Loucy (cell line): ENCODE data around the gene RACGAP1.

Source experiments
- H2AFZ ChIP-seq: fragments of 200-600 bp; sonication (generic); 2 replicates; pipeline ENCODE4 v1.6.0; 2016; ENCODE audit warnings: antibody characterized with exemption, mild to moderate bottlenecking, low read length, moderate library complexity
- H3F3A ChIP-seq: fragments of 200-600 bp; 2 replicates; pipeline ENCODE4 v1.6.0; 2016; ENCODE audit warnings: antibody characterized with exemption, low read depth, mild to moderate bottlenecking
- H3K27me3 ChIP-seq: fragments of 200-600 bp; sonication (generic); 2 replicates; pipeline ENCODE4 v1.6.1; 2014; ENCODE audit warnings: low read length, mild to moderate bottlenecking; ENCODE audit not compliant: insufficient read depth, poor library complexity, severe bottlenecking
- H3K36me3 ChIP-seq: fragments of 200-600 bp; sonication (generic); 2 replicates; pipeline ENCODE4 v1.6.1; 2016; ENCODE audit warnings: low read length; ENCODE audit not compliant: insufficient read depth
- H3K4me1 ChIP-seq: fragments of 200-600 bp; sonication (generic); 2 replicates; pipeline ENCODE4 v1.5.1; 2014; ENCODE audit warnings: low read length, mild to moderate bottlenecking; ENCODE audit not compliant: insufficient read depth, poor library complexity, severe bottlenecking
- H3K4me2 ChIP-seq: fragments of 200-600 bp; sonication (generic); 2 replicates; pipeline ENCODE4 v1.6.0; 2014; ENCODE audit warnings: antibody characterized with exemption, low read length, low read depth, mild to moderate bottlenecking; ENCODE audit not compliant: poor library complexity, severe bottlenecking
- H3K4me3 ChIP-seq: fragments of 200-600 bp; sonication (generic); 2 replicates; pipeline ENCODE4 v1.5.1; 2014; ENCODE audit warnings: low read length, mild to moderate bottlenecking, mixed read lengths; ENCODE audit not compliant: poor library complexity, severe bottlenecking
- H3K79me2 ChIP-seq: fragments of 200-600 bp; sonication (generic); 2 replicates; pipeline ENCODE4 v1.6.1; 2014; ENCODE audit warnings: low read length; ENCODE audit not compliant: insufficient read depth
- H3K9ac ChIP-seq: fragments of 200-600 bp; sonication (generic); 2 replicates; pipeline ENCODE4 v1.6.0; 2014; ENCODE audit warnings: mild to moderate bottlenecking, low read depth, low read length, moderate library complexity; ENCODE audit not compliant: poor library complexity, severe bottlenecking
- H3K9me2 ChIP-seq: fragments of 200-600 bp; sonication (generic); replicated peaks from 2 replicates; pipeline ENCODE4 v1.6.1; 2016; ENCODE audit warnings: low read depth, low read length, mixed read lengths
- H3K9me3 ChIP-seq: fragments of 200-600 bp; sonication (generic); 2 replicates; pipeline ENCODE4 v1.6.1; 2014; ENCODE audit warnings: mild to moderate bottlenecking, antibody characterized with exemption, low read length, low read depth; ENCODE audit not compliant: insufficient read depth
- H4K20me1 ChIP-seq: fragments of 200-600 bp; sonication (generic); 2 replicates; pipeline ENCODE4 v1.6.0; 2014; ENCODE audit warnings: antibody characterized with exemption, low read length, mild to moderate bottlenecking; ENCODE audit not compliant: insufficient read depth, poor library complexity, severe bottlenecking
- CTCF ChIP-seq: fragments of 200-600 bp; sonication (generic); conservative IDR thresholded peaks from 2 replicates; pipeline ENCODE4 v1.5.1; 2014; ENCODE audit warnings: mild to moderate bottlenecking, antibody characterized with exemption, low read length
- EZH2phosphoT487 ChIP-seq: fragments of 200-600 bp; IDR thresholded peaks from 2 replicates; pipeline ENCODE4 v1.6.1; 2018; ENCODE audit warnings: antibody characterized with exemption, mild to moderate bottlenecking, moderate library complexity, borderline replicate concordance

RACGAP1 gene

GRCh38 chr12:49950273-49951251, 74.7 kb downstream of the RACGAP1 start, which contains the start of gene AQP2:
Gene AQP2, plus strand, starts transcription at chr12:49950737. Its CDS starts 94 bp downstream, at chr12:49950831.
- H3K27me3 ChIP-seq: no peaks in the 10 kb centered on the region
- peak within 1 kb of the TSS; percentile 20 for H3K9ac ChIP-seq
- H3K9me3 ChIP-seq: no peaks in the 10 kb centered on the region
- no peaks in the 10 kb centered on the region for H3K79me2 ChIP-seq
- H2AFZ ChIP-seq: 0 out of 2 replicates have a peak within 1 kb of the TSS, but pooled peaks have one; percentile 13
- H3K4me2 ChIP-seq: no peak within 1 kb of the TSS
- H3F3A ChIP-seq: 0 out of 2 replicates have a peak, but pooled peaks cover 3% of the 10 kb centered on the region
- H4K20me1 ChIP-seq: no peaks in the 10 kb centered on the region
- no peak within 1 kb of the TSS for H3K4me3 ChIP-seq
- peaks cover 47% of the 10 kb centered on the region for H3K4me1 ChIP-seq
- TF ChIP-seq CTCF (no peak), EZH2phosphoT487 (no peak)
- H3K36me3 ChIP-seq: no peaks in the 10 kb centered on the region
- no peaks in the 10 kb centered on the region for H3K9me2 ChIP-seq

- Histone ChIP-seq H3K36me3 (no peaks in the 10 kb centered on the region), H3K4me1 (peaks cover 51% of the 10 kb centered on the region), H3K9me3 (no peaks in the 10 kb centered on the region), H3K4me2 (no peak overlapping the region), H3K9me2 (no peaks in the 10 kb centered on the region), H3K27me3 (no peaks in the 10 kb centered on the region), H3K9ac (no peak overlapping the region), H2AFZ (no peak overlapping the region), H3F3A (0 out of 2 replicates have a peak, but pooled peaks cover 3% of the 10 kb centered on the region), H3K79me2 (no peaks in the 10 kb centered on the region), H4K20me1 (no peaks in the 10 kb centered on the region), H3K4me3 (no peak overlapping the region)
- TF ChIP-seq CTCF (no peak), EZH2phosphoT487 (no peak)
Observed at GRCh38 chr12:49949866-49950265, 75.4 kb downstream of the RACGAP1 start.

GRCh38 chr12:49948866-49949845, 76.1 kb downstream of the RACGAP1 start:
- Histone ChIP-seq H3K27me3 (no peaks in the 10 kb centered on the region), H3F3A (0 out of 2 replicates have a peak, but pooled peaks cover 3% of the 10 kb centered on the region), H3K9ac (no peak overlapping the region), H3K4me2 (no peak overlapping the region), H2AFZ (no peak overlapping the region), H3K9me2 (no peaks in the 10 kb centered on the region), H3K79me2 (no peaks in the 10 kb centered on the region), H3K36me3 (no peaks in the 10 kb centered on the region), H3K4me3 (no peak overlapping the region), H3K9me3 (no peaks in the 10 kb centered on the region), H4K20me1 (no peaks in the 10 kb centered on the region), H3K4me1 (peaks cover 54% of the 10 kb centered on the region)
- TF ChIP-seq CTCF (no peak), EZH2phosphoT487 (no peak)
